Adrenal gland (tissue), 12 donors: ENCODE results near the gene CERS1. TPM values are rescaled to one million over a fixed set of nuclear protein-coding genes. Genes with fewer than 3 reads are reported as not detected.

Experiments used
- DNase-seq, 7 donors: peaks; one replicate each; pipeline ENCODE4 v3.0.0-alpha.2; 2019 to 2020
- H3K27ac ChIP-seq, 5 donors: fragments of 200-600 bp; sonication (generic) in 4 of 5; 1 replicate in 3 of 5; 2 replicates in 2 of 5; pipeline versions ENCODE4 v1.5.1 to v1.8.0; 2016 to 2020; ENCODE audit warnings: mild to moderate bottlenecking in 1 of 5
- H3K27me3 ChIP-seq: fragments of 200-600 bp; 2 replicates; pipeline ENCODE4 v1.8.0; 2021
- H3K36me3 ChIP-seq, 2 donors: fragments of 200-600 bp; replicated peaks in 1 of 2; 1 replicate in 1 of 2; 2 replicates in 1 of 2; pipeline versions ENCODE4 v1.5.1 to v1.8.0; 2018 to 2022
- H3K4me1 ChIP-seq, 2 donors: fragments of 200-600 bp; replicated peaks in 1 of 2; 1 replicate in 1 of 2; 2 replicates in 1 of 2; pipeline versions ENCODE4 v1.5.1 to v1.8.0; 2018 to 2021
- H3K4me3 ChIP-seq, 4 donors: fragments of 200-600 bp; sonication (generic) in 3 of 4; one replicate each; pipeline ENCODE4 v1.5.1; 2016 to 2018
- H3K9me3 ChIP-seq, 3 donors: fragments of 200-600 bp; sonication (generic) in 1 of 3; replicated peaks in 1 of 3; 1 replicate in 2 of 3; 2 replicates in 1 of 3; pipeline versions ENCODE4 v1.5.1 to v1.8.0; 2016 to 2021
- CTCF ChIP-seq, 6 experiments: fragments of 450-650 bp in 4 of 6; fragments of 200-600 bp in 2 of 6; sonication (generic) in 1 of 6; IDR thresholded peaks; 1 replicate in 5 of 6; 2 replicates in 1 of 6; pipeline versions ENCODE4 v1.5.1 to v1.8.0; 2016 to 2021; ENCODE audit warnings: antibody characterized with exemption in 6 of 6, mild to moderate bottlenecking in 2 of 6, moderate library complexity in 1 of 6
- POLR2A ChIP-seq, 2 donors: fragments of 450-650 bp; IDR thresholded peaks; one replicate each; pipeline ENCODE4 v1.6.1; 2017; ENCODE audit warnings: antibody characterized with exemption in 2 of 2, mild to moderate bottlenecking in 2 of 2, moderate library complexity in 1 of 2
- WGBS, 4 donors: extraction: QIAGEN DNeasy Blood & Tissue Kit in 2 of 4; methylation state at CpG; one replicate each; pipeline versions ENCODE4 v1.1.5 to v1.1.7; 2013 to 2017; 5-methylcytosine and 5-hydroxymethylcytosine counted together
- intact Hi-C, 2 donors: fragments of 100-400 bp; cut with DNase I; formaldehyde crosslinking; loops; one replicate each; pipeline versions ENCODE4 v1.14.1 to v1.15.0; 2022 to 2023
- polyA plus RNA-seq, 3 donors: library from polyadenylated mRNA; stranded (reverse); fragments of 200-250 nt in 2 of 3; fragments of 350-450 nt in 1 of 3; fragmentation: Illumina TruSeq in 1 of 3; extraction: RNeasy Lipid Tissue Mini Kit (QIAGEN cat#74804) in 1 of 3; gene quantifications; one replicate each; pipeline ENCODE4 v1.2.3, GENCODE V29; 2013 to 2014
- total RNA-seq, 9 donors: library from RNA; depleted of rRNA in 4 of 9; stranded (reverse); fragments of >200 nt in 4 of 9; fragments of 120-200 nt in 1 of 9; fragmentation: NEBNext Ultra II Directional in 1 of 9; extraction: Animal tissue kit (Norgen Biotek cat#: 25700) in 1 of 9; gene quantifications; one replicate each; pipeline versions ENCODE4 v1.1.0 to v1.2.4, GENCODE V29; 2013 to 2023
- donor health status: healthy with polysubstance abuse.
- donor health status: Bipolar disorder and iron deficiency.
- donor health status: DM: yes; HTN: yes; CAD: no.
- donor health status: DM: no; HTN: no; CAD: no.
- donor health status: DM: no; HTN: no; CAD: no.
- donor health status: DM: yes; HTN: yes; CAD: no.

The CERS1 gene
- total and polyA plus RNA-seq, 12 donors, result 0.29 to 4.3 (median 1.8) TPM; not detected in 3

- no peak for DNase-seq
- peaks cover 33 to 78% of the 10 kb centered on the region in 2 donors for H3K4me1 ChIP-seq
- no peak overlapping the region for H3K27ac ChIP-seq
- H3K9me3 ChIP-seq, result no peaks in the 10 kb centered on the region
- peaks cover 0 to 8% of the 10 kb centered on the region in 2 donors for H3K36me3 ChIP-seq
- TF ChIP-seq POLR2A (IDR thresholded peaks at IDR 0.05), result no peak
- TF ChIP-seq CTCF (IDR thresholded peaks at IDR 0.05), result no peak
- 89 to 95% (median 89%) methylated on average over 6 to 8 of the region's 8 CpGs for WGBS, 4 donors
- intact Hi-C loops, result loop anchor here (5.0 to 10.0 kb wide), 2 partner anchors 250 to 253 kb away; no protein-coding TSS in a partner anchor
- no peak overlapping the region for H3K4me3 ChIP-seq
- no peaks in the 10 kb centered on the region for H3K27me3 ChIP-seq
These were observed 51.1 kb downstream of the CERS1 start for GRCh38 chr19:18844806-18845329.

GRCh38 chr19:18843960-18844359, 52.0 kb downstream of the CERS1 start:
- H3K9me3 ChIP-seq, result no peaks in the 10 kb centered on the region
- peaks cover 33 to 78% of the 10 kb centered on the region in 2 donors for H3K4me1 ChIP-seq
- DNase-seq, result no peak
- TF ChIP-seq POLR2A (IDR thresholded peaks at IDR 0.05), result no peak
- no peak for TF ChIP-seq CTCF (IDR thresholded peaks at IDR 0.05)
- no peak overlapping the region for H3K4me3 ChIP-seq
- H3K27ac ChIP-seq, result no peak overlapping the region
- intact Hi-C loops, result loop anchor here in 1 of 2 donors (10.0 kb wide), 1 partner anchor 249 kb away; no protein-coding TSS in a partner anchor
- H3K36me3 ChIP-seq, result peaks cover 0 to 8% of the 10 kb centered on the region in 2 donors
- whole genome bisulfite sequencing, 4 donors, result 69 to 74% (median 72%) methylated on average over 7 of the region's 7 CpGs
- no peaks in the 10 kb centered on the region for H3K27me3 ChIP-seq

- no peak for TF ChIP-seq CTCF (IDR thresholded peaks at IDR 0.05)
- no peak for TF ChIP-seq POLR2A (IDR thresholded peaks at IDR 0.05)
- peaks cover 30 to 71% of the 10 kb centered on the region in 2 donors for H3K4me1 ChIP-seq
- WGBS, 4 donors, result 51 to 62% (median 53%) methylated on average over 7 of the region's 7 CpGs
- no peaks in the 10 kb centered on the region for H3K36me3 ChIP-seq
- DNase-seq, result peak in 1 of 7 donors; percentile 23
- no peaks in the 10 kb centered on the region for H3K27me3 ChIP-seq
- no peak overlapping the region for H3K4me3 ChIP-seq
- no peak overlapping the region for H3K27ac ChIP-seq
- H3K9me3 ChIP-seq, result no peaks in the 10 kb centered on the region
- intact Hi-C loops, result loop anchor here in 1 of 2 donors (10.0 kb wide), 1 partner anchor 247 kb away; no protein-coding TSS in a partner anchor
These were observed 53.8 kb downstream of the CERS1 start for GRCh38 chr19:18842166-18842565.

- intact Hi-C loops, result loop anchor here in 1 of 2 donors (10.0 kb wide), 1 partner anchor 247 kb away; no protein-coding TSS in a partner anchor
- Histone ChIP-seq H3K27ac (no peak overlapping the region), H3K27me3 (no peaks in the 10 kb centered on the region), H3K36me3 (no peaks in the 10 kb centered on the region), H3K9me3 (no peaks in the 10 kb centered on the region), H3K4me1 (peaks cover 30 to 67% of the 10 kb centered on the region in 2 donors), H3K4me3 (no peak overlapping the region)
- DNase-seq, result no peak
- WGBS, 4 donors, result 75 to 82% (median 79%) methylated on average over 14 to 15 of the region's 15 CpGs
- TF ChIP-seq CTCF (IDR thresholded peaks at IDR 0.05) (no peak), POLR2A (IDR thresholded peaks at IDR 0.05) (no peak)
These were observed 54.6 kb downstream of the CERS1 start for GRCh38 chr19:18841400-18841799.
